RWPE2 (cell line): ENCODE data around the gene FKBP2.

ENCODE experiments used
- ATAC-seq: fragments of 200-7000 bp; cut with Tn5 transposase; 3 replicates; pipeline ENCODE4 v1.9.1; 2021; ENCODE audit warnings: low read depth
- DNase-seq: peaks from one replicate; pipeline ENCODE4 v3.0.0-alpha.2; 2020; ENCODE audit warnings: low spot score
- H3K27ac ChIP-seq: fragments of 450-650 bp; 2 replicates; pipeline ENCODE4 v1.5.1; 2017; ENCODE audit warnings: mild to moderate bottlenecking; ENCODE audit not compliant: poor library complexity, severe bottlenecking
- H3K27me3 ChIP-seq: fragments of 250-450 bp; sonication (Bioruptor Pico); 2 replicates; pipeline ENCODE4 v1.5.1; 2021; ENCODE audit warnings: mild to moderate bottlenecking, moderate library complexity; ENCODE audit not compliant: insufficient read depth, poor library complexity, severe bottlenecking
- H3K36me3 ChIP-seq: fragments of 250-450 bp; sonication (Bioruptor Pico); 2 replicates; pipeline ENCODE4 v1.5.1; 2020; ENCODE audit warnings: low read depth, mild to moderate bottlenecking, moderate library complexity
- H3K4me1 ChIP-seq: fragments of 250-450 bp; sonication (Bioruptor Pico); 2 replicates; pipeline ENCODE4 v1.5.1; 2021; ENCODE audit warnings: mild to moderate bottlenecking, moderate library complexity; ENCODE audit not compliant: insufficient read depth, poor library complexity, severe bottlenecking
- H3K4me3 ChIP-seq: fragments of 250-450 bp; sonication (Bioruptor Pico); 2 replicates; pipeline ENCODE4 v1.5.1; 2021; ENCODE audit warnings: mild to moderate bottlenecking, moderate library complexity; ENCODE audit not compliant: severe bottlenecking
- H3K9me3 ChIP-seq: fragments of 250-450 bp; sonication (Bioruptor Pico); 2 replicates; pipeline ENCODE4 v1.5.1; 2021; ENCODE audit warnings: mild to moderate bottlenecking, moderate library complexity; ENCODE audit not compliant: severe bottlenecking
- TF ChIP-seq, protein P1 (sequence below): fragments of 450-650 bp; IDR thresholded peaks from one replicate; pipeline ENCODE4 v1.5.1; 2017; ENCODE audit warnings: mild to moderate bottlenecking, moderate library complexity; ENCODE audit not compliant: poor library complexity, severe bottlenecking

FKBP2 gene

DNA sequence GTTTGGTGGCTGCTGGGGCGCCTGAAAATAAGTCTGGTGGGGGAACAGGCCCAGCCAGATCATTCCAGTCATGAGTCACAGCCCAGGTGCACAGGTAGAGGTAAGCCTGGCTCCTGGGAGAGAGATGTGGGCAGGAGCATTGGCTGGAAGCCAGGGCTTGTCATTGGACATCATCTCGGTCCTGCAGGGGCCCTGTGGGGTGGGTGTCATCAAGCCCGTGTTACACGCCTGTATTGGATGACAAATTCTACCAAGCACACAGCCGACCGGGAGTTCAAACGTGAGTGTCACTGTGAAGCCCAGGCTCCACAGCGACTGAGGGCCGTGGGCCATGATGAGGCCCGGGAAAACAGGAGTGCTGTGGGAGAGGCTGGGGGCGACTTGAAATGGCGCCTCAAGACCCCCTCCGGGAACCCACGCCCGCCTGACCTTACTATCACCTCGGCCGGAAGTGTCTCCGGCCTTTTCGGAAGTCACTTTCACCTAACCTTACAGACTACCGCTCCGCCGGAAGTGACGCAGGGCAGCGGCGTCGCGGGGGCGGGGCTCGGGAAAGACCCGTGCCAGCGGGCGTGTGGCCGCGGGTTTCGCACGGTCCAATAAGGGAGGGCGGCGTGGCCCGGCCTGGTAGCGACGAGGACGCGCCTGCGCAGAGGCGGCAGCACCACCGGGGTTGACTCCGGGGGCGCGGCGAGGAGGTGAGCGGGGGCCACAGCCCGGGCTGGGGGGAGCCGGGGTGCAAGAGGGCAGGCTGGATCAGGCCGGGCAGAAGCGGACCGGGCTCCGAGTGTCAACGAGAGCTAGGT, at the start of gene FKBP2:
Gene FKBP2 (plus strand): TSS at position 661 of the 806 bp plus-strand sequence. CDS start 1,293 bp downstream, outside the sequence.
- TF ChIP-seq, protein P1, sequence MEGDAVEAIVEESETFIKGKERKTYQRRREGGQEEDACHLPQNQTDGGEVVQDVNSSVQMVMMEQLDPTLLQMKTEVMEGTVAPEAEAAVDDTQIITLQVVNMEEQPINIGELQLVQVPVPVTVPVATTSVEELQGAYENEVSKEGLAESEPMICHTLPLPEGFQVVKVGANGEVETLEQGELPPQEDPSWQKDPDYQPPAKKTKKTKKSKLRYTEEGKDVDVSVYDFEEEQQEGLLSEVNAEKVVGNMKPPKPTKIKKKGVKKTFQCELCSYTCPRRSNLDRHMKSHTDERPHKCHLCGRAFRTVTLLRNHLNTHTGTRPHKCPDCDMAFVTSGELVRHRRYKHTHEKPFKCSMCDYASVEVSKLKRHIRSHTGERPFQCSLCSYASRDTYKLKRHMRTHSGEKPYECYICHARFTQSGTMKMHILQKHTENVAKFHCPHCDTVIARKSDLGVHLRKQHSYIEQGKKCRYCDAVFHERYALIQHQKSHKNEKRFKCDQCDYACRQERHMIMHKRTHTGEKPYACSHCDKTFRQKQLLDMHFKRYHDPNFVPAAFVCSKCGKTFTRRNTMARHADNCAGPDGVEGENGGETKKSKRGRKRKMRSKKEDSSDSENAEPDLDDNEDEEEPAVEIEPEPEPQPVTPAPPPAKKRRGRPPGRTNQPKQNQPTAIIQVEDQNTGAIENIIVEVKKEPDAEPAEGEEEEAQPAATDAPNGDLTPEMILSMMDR: no peak
- Histone ChIP-seq H3K4me3 (peak within 1 kb of the TSS; percentile 59), H3K27ac (peak within 1 kb of the TSS; percentile 98), H3K9me3 (no peaks in the 10 kb centered on the region), H3K27me3 (no peaks in the 10 kb centered on the region), H3K4me1 (peaks cover 14% of the 10 kb centered on the region), H3K36me3 (peaks cover 40% of the 10 kb centered on the region)
- DNase-seq (peak; percentile 98), ATAC-seq (peak; percentile 50)

DNA sequence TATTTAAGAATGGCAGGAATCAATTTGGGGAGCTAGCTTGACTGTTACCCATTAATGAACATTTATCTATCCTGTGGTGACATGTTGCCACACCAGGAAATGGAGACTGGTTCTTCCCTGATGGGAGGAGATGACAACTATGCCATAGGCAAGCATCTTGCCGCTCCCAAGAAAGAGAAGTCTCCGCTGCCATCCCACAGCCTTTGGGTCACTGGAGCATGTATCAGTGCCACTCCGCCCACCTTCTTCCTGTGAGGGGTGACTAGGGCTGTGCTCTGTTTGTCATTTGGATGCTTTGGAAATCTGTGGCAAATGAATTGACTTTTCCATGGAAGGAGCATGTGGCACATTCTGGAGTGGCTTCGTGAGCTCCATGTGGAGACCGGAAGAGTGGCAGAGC, 48.5 kb upstream of the FKBP2 start:
- no peak for ATAC-seq
- no peak for DNase-seq
- Histone ChIP-seq H3K27me3 (no peaks in the 10 kb centered on the region), H3K9me3 (no peaks in the 10 kb centered on the region), H3K4me1 (no peaks in the 10 kb centered on the region), H3K4me3 (no peak overlapping the region), H3K36me3 (peaks cover 88% of the 10 kb centered on the region), H3K27ac (no peak overlapping the region)
- TF ChIP-seq, protein P1: no peak

DNA sequence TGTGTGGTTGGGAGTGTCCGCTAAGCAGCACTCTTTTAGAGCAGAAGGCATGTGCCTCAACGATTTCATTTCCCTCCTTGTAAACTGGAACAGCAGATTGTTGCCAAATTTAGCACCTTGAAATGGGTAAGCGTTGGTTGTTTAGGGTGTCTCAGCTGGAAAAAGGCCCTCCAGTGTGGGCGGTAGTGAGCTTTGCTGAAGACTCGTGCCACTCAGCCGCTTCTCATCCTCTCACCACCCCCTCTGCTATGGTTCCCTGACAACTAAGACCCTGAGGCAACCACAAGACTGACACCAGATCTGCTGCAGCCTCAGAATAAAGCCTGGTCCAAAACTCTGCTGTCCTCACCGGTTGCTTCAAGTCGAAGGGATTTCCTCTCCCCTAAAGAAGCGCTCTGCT, 44.3 kb upstream of the FKBP2 start:
- Histone ChIP-seq H3K27ac (no peak overlapping the region), H3K27me3 (no peaks in the 10 kb centered on the region), H3K4me1 (no peaks in the 10 kb centered on the region), H3K9me3 (no peaks in the 10 kb centered on the region), H3K36me3 (peaks cover 98% of the 10 kb centered on the region), H3K4me3 (no peak overlapping the region)
- ATAC-seq (no peak), DNase-seq (no peak)
- TF ChIP-seq, protein P1: no peak

DNA sequence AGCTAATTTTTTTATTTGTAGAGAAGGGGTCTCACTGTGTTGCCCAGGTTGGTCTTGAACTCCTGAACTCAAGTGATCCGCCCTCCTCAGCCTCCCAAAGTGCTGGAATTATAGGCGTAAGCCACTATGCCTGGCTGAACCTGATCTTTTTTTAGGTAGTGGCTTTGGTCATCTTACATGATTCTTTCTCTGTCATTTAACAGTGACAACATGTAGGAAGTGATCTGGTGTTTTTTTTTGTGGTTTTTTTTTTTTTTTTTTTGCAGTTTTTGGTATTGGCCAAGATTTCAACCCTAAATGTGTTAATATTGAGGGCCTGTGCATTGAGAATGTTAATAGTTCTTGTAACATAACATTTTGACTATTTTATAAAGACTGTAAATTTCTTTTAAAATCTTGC, 42.4 kb upstream of the FKBP2 start:
- Histone ChIP-seq H3K27me3 (no peaks in the 10 kb centered on the region), H3K36me3 (peaks cover 97% of the 10 kb centered on the region), H3K4me1 (no peaks in the 10 kb centered on the region), H3K9me3 (no peaks in the 10 kb centered on the region), H3K4me3 (no peak overlapping the region), H3K27ac (no peak overlapping the region)
- no peak for DNase-seq
- ATAC-seq: no peak
- TF ChIP-seq, protein P1: no peak

DNA sequence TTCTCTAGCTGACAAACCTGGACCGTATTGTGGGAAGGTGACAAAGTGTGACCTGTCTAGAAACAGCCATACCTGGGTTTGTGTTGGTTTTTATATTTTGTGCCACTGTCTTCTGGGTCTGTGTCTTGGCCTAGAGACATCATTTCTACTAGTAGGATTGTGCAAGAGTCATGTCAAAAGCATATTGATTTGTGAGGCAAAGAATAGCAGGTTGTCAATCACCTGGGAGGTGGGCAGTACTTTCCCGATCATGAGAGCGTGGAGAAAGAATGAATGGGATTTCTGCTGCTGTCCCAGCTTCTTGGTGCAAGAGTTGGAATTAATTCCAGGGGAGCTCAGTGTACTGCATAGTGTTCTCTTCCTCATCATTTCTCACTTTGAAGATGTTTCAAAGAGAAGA, 39.4 kb upstream of the FKBP2 start:
- TF ChIP-seq, protein P1: no peak
- Histone ChIP-seq H3K27me3 (no peaks in the 10 kb centered on the region), H3K36me3 (peaks cover 90% of the 10 kb centered on the region), H3K9me3 (no peaks in the 10 kb centered on the region), H3K4me1 (no peaks in the 10 kb centered on the region), H3K4me3 (no peak overlapping the region), H3K27ac (no peak overlapping the region)
- ATAC-seq (no peak), DNase-seq (no peak)
